Gastrocnemius medialis (tissue), 4 donors: ENCODE data around the gene MACROD2. TPM values are rescaled to one million over a fixed set of nuclear protein-coding genes. Genes with fewer than 3 reads are reported as not detected.

ENCODE experiments used
- ATAC-seq, 2 donors: fragments of 150-250 bp; one replicate each; pipeline ENCODE4 v1.9.1; 2016
- DNase-seq, 2 donors: peaks; one replicate each; pipeline ENCODE4 v3.0.0-alpha.2; 2019
- H3K27ac ChIP-seq, 4 donors: fragments of 200-600 bp; sonication (generic); 1 replicate in 1 of 4; 2 replicates in 3 of 4; pipeline ENCODE4 v1.5.1; 2016 to 2018; ENCODE audit warnings: mild to moderate bottlenecking in 2 of 4, moderate library complexity in 1 of 4
- H3K27me3 ChIP-seq, 3 donors: fragments of 200-600 bp; sonication (generic) in 2 of 3; 1 replicate in 1 of 3; 2 replicates in 2 of 3; pipeline versions ENCODE4 v1.5.1 to v1.6.0; 2016 to 2019; ENCODE audit warnings: mild to moderate bottlenecking in 1 of 3, moderate library complexity in 1 of 3
- H3K36me3 ChIP-seq, 2 donors: fragments of 200-600 bp; sonication (generic) in 1 of 2; one replicate each; pipeline ENCODE4 v1.5.1; 2017 to 2018
- H3K4me1 ChIP-seq, 2 donors: fragments of 200-600 bp; sonication (generic) in 1 of 2; one replicate each; pipeline ENCODE4 v1.5.1; 2016 to 2017; ENCODE audit warnings: mild to moderate bottlenecking in 2 of 2
- H3K4me3 ChIP-seq, 4 donors: fragments of 200-600 bp; sonication (generic) in 3 of 4; 1 replicate in 1 of 4; 2 replicates in 3 of 4; pipeline ENCODE4 v1.5.1; 2016 to 2019; ENCODE audit warnings: mild to moderate bottlenecking in 2 of 4
- H3K9me3 ChIP-seq, 3 donors: fragments of 200-600 bp; sonication (generic) in 2 of 3; 1 replicate in 1 of 3; 2 replicates in 2 of 3; pipeline ENCODE4 v1.5.1; 2016 to 2019
- POLR2A ChIP-seq, 2 donors: fragments of 450-650 bp; IDR thresholded peaks; one replicate each; pipeline ENCODE4 v1.6.1; 2017; ENCODE audit warnings: antibody characterized with exemption in 2 of 2, mild to moderate bottlenecking in 2 of 2, moderate library complexity in 2 of 2
- in situ Hi-C, 4 donors: fragments of 200-750 bp; cut with MboI; loops; one replicate each; pipeline versions ENCODE4 v1.15.0 to v1.8.0; 2017; ENCODE audit warnings: low sequenced_read_pairs in 4 of 4
- intact Hi-C: fragments of 100-400 bp; cut with DNase I; formaldehyde crosslinking; loops from one replicate; pipeline ENCODE4 v1.15.1; 2023; ENCODE audit warnings: low total_unique reads
- total RNA-seq, 4 donors: library from RNA; depleted of rRNA; stranded (reverse); fragments of >200 nt; gene quantifications; one replicate each; pipeline versions ENCODE4 v1.1.0 to v1.2.3, GENCODE V29; 2016
- TF ChIP-seq, protein P1 (sequence below), 5 experiments: fragments of 450-650 bp in 3 of 5; fragments of 200-600 bp in 2 of 5; sonication (generic) in 2 of 5; IDR thresholded peaks in 4 of 5; conservative IDR thresholded peaks in 1 of 5; 1 replicate in 4 of 5; 2 replicates in 1 of 5; pipeline ENCODE4 v1.5.1; 2016 to 2019; ENCODE audit warnings: antibody characterized with exemption in 5 of 5, mild to moderate bottlenecking in 3 of 5, moderate library complexity in 3 of 5

The MACROD2 gene
- total RNA-seq, 4 donors from 2014 or later = 1.8 to 10.2 (median 3.6) TPM

DNA sequence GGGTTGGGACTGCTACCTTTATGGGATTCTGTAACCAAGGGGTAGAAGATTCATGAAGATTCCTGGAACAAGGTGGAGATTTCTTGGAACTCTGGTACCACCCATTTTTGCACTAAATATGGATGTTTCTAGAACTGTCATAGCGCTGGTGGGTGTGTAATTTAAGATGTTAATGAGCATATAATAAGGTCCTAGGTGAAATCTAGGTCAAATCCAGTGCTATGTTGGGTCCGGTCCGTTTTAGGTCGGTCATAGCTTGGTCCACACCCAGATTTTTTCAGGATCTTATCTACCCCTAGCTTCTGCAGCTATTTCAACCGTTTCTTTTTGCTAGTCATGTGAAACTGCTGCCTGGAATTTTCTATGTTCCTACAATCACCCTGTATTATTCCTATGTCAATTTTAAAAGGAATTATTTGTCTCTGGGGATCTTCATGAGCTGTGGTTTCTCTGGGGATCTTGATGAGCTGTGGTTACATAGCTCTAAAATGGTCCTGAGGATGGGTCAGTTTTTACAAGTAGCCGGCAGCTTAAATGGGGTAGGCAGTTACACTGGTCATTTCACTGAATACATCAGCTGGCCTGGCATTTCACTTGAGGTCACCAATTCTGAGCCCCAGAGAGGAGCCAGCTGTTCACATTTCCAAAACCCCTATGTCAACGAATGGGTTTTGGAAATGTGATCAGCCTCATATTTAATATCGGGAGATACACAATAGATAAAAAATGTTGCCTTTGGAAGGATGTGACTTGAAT, 994.4 kb downstream of the MACROD2 start:
- TF ChIP-seq POLR2A (IDR thresholded peaks at IDR 0.05) = no peak
- TF ChIP-seq, protein P1, sequence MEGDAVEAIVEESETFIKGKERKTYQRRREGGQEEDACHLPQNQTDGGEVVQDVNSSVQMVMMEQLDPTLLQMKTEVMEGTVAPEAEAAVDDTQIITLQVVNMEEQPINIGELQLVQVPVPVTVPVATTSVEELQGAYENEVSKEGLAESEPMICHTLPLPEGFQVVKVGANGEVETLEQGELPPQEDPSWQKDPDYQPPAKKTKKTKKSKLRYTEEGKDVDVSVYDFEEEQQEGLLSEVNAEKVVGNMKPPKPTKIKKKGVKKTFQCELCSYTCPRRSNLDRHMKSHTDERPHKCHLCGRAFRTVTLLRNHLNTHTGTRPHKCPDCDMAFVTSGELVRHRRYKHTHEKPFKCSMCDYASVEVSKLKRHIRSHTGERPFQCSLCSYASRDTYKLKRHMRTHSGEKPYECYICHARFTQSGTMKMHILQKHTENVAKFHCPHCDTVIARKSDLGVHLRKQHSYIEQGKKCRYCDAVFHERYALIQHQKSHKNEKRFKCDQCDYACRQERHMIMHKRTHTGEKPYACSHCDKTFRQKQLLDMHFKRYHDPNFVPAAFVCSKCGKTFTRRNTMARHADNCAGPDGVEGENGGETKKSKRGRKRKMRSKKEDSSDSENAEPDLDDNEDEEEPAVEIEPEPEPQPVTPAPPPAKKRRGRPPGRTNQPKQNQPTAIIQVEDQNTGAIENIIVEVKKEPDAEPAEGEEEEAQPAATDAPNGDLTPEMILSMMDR (IDR thresholded peaks at IDR 0.05 in 4 of 5, conservative IDR thresholded peaks at IDR 0.05 in 1 of 5) = no peak
- Histone ChIP-seq H3K27me3 (no peaks in the 10 kb centered on the region), H3K9me3 (no peaks in the 10 kb centered on the region), H3K4me1 (no peaks in the 10 kb centered on the region), H3K27ac (no peak overlapping the region), H3K36me3 (no peaks in the 10 kb centered on the region), H3K4me3 (no peak overlapping the region)
- intact Hi-C loops (no loop called here), in situ Hi-C loops (no loop called here)
- DNase-seq = no peak
- no peak for ATAC-seq

DNA sequence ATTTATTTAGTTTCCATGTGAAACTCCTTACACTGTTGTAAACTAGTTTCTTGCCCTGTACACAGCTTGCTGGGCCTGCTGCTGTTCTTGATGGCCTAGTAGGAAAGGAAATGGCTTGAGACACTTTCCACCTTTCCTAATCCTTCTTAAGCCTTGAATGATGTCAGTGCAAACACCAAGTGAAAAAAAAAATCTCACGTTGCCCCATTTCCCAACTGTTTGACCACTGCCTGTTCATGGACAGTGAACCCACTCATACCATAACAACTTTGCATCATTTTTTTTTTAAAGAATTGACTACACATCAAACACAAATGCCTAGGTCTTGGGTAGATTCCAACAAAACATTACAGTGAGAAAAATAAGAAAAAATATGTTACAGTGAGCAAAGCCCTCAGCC, 995.7 kb downstream of the MACROD2 start:
- ATAC-seq (no peak), DNase-seq (no peak)
- Histone ChIP-seq H3K36me3 (no peaks in the 10 kb centered on the region), H3K4me3 (no peak overlapping the region), H3K4me1 (no peaks in the 10 kb centered on the region), H3K9me3 (no peaks in the 10 kb centered on the region), H3K27me3 (no peaks in the 10 kb centered on the region), H3K27ac (no peak overlapping the region)
- intact Hi-C loops (no loop called here), in situ Hi-C loops (no loop called here)
- TF ChIP-seq POLR2A (IDR thresholded peaks at IDR 0.05) = no peak
- TF ChIP-seq, protein P1 (IDR thresholded peaks at IDR 0.05 in 4 of 5, conservative IDR thresholded peaks at IDR 0.05 in 1 of 5) = no peak

DNA sequence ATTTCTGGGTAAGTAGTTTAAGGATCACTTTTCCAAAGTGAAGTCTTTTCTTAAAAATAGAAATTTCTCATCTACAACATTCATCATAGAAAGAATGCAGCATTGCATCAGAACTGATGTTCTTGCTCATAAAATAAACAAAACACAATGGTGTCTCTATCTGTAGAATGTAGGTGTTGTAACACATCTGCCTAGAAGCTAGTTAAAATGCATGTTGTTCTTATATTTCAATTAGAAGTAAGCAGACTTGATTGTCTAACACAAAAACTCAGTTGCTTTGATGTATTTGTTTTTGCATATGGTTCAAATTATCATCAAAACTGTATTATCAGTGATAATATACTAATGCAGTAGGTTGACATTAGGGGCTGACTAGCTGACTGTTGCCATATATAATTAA, 996.8 kb downstream of the MACROD2 start:
- intact Hi-C loops (no loop called here), in situ Hi-C loops (no loop called here)
- ATAC-seq (no peak), DNase-seq (no peak)
- H3K27me3 ChIP-seq = no peaks in the 10 kb centered on the region
- no peaks in the 10 kb centered on the region for H3K4me1 ChIP-seq
- no peak overlapping the region for H3K27ac ChIP-seq
- no peak overlapping the region for H3K4me3 ChIP-seq
- TF ChIP-seq POLR2A (IDR thresholded peaks at IDR 0.05) = no peak
- TF ChIP-seq, protein P1 (IDR thresholded peaks at IDR 0.05 in 4 of 5, conservative IDR thresholded peaks at IDR 0.05 in 1 of 5) = no peak
- H3K36me3 ChIP-seq = no peaks in the 10 kb centered on the region
- no peaks in the 10 kb centered on the region for H3K9me3 ChIP-seq

DNA sequence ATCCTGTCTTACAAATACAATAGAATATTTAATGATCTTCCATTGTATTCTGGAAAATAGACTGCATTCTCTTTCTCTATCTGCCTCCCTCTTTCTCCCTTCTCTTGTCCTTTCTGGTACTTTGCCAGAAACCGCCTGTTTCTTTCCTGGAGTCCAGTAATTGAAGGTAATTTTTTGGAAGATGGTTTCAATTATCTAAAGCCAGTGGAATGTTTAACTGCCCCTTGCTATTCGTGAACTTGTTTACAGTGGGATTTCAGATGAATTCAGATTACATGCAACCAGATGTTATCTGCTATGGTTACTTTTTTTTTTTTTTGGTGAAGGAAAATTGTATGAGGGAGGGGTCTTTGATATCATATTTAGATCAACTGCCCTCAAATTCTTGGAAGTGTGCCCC, 997.6 kb downstream of the MACROD2 start:
- DNase-seq = no peak
- ATAC-seq = no peak
- no peak for TF ChIP-seq POLR2A (IDR thresholded peaks at IDR 0.05)
- TF ChIP-seq, protein P1 (IDR thresholded peaks at IDR 0.05 in 4 of 5, conservative IDR thresholded peaks at IDR 0.05 in 1 of 5) = no peak
- Histone ChIP-seq H3K4me3 (no peak overlapping the region), H3K27ac (no peak overlapping the region), H3K27me3 (no peaks in the 10 kb centered on the region), H3K4me1 (no peaks in the 10 kb centered on the region), H3K9me3 (no peaks in the 10 kb centered on the region), H3K36me3 (no peaks in the 10 kb centered on the region)
- in situ Hi-C loops (no loop called here), intact Hi-C loops (no loop called here)
